SK-N-MC (cell line): ENCODE measurements around the gene SSR3.

Experiments
- DNase-seq: peaks from one replicate; pipeline ENCODE4 v3.0.0-alpha.2; 2011; ENCODE audit warnings: low read depth, low spot score
- H3K27ac ChIP-seq: fragments of 200-600 bp; sonication (generic); 2 replicates; pipeline ENCODE4 v1.5.1; 2016; ENCODE audit warnings: mixed run types
- H3K36me3 ChIP-seq: fragments of 200-600 bp; sonication (generic); 2 replicates; pipeline ENCODE4 v1.6.1; 2017; ENCODE audit warnings: antibody characterized with exemption, low read length, mixed read lengths; ENCODE audit not compliant: insufficient read depth
- H3K4me3 ChIP-seq: fragments of 200-600 bp; sonication (generic); 2 replicates; pipeline ENCODE4 v1.5.1; 2016
- H3K9ac ChIP-seq: fragments of 200-600 bp; sonication (generic); 2 replicates; pipeline ENCODE4 v1.8.0; 2017; ENCODE audit warnings: mixed run types, mixed read lengths; ENCODE audit not compliant: insufficient read length
- H3K9me3 ChIP-seq: fragments of 200-600 bp; sonication (generic); 2 replicates; pipeline ENCODE4 v1.6.1; 2017; ENCODE audit warnings: low read depth, mild to moderate bottlenecking, antibody characterized with exemption, low read length, moderate library complexity, mixed read lengths
- EZH2 ChIP-seq: fragments of 200-600 bp; sonication (generic); IDR thresholded peaks from one replicate; pipeline ENCODE4 v1.6.1; 2017; ENCODE audit warnings: antibody characterized with exemption
- FOXP2 ChIP-seq: optimal IDR thresholded peaks from 2 replicates; pipeline ENCODE3; 2011; ENCODE audit warnings: mild to moderate bottlenecking, moderate library complexity; ENCODE audit not compliant: insufficient read depth; ENCODE audit errors: extremely low read length, control extremely low read depth
- POLR2AphosphoS5 ChIP-seq: IDR thresholded peaks from 2 replicates; pipeline ENCODE4 v1.6.1; 2012; ENCODE audit warnings: mild to moderate bottlenecking, low read depth, low read length, borderline replicate concordance

SSR3 gene

DNA sequence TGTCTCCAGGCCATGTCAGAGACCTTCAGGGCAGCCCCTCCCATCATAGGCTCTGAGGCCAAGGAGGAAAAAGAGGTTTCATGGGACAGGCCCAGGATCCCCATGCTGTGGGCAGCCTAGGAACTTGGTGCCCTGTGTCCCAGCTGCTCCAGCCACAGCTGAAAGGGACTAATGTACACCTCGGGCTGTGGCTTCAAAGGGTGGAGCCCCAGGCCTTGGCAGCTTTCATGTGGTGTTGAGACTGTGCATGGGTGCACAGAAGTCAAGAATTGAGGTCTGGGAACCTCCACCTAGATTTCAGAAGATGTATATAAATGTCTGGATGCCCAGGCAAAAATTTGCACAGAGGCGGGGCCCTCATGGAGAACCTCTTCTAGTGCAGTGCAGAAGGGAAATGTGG lies 6.6 kb upstream of the SSR3 start:
- no peaks in the 10 kb centered on the region for H3K36me3 ChIP-seq
- H3K27ac ChIP-seq, result no peak overlapping the region
- DNase-seq, result no peak
- no peak for TF ChIP-seq EZH2
- TF ChIP-seq POLR2AphosphoS5, result no peak
- no peak for TF ChIP-seq FOXP2
- H3K9ac ChIP-seq, result no peak overlapping the region
- H3K9me3 ChIP-seq, result no peaks in the 10 kb centered on the region
- H3K4me3 ChIP-seq, result no peak overlapping the region

DNA sequence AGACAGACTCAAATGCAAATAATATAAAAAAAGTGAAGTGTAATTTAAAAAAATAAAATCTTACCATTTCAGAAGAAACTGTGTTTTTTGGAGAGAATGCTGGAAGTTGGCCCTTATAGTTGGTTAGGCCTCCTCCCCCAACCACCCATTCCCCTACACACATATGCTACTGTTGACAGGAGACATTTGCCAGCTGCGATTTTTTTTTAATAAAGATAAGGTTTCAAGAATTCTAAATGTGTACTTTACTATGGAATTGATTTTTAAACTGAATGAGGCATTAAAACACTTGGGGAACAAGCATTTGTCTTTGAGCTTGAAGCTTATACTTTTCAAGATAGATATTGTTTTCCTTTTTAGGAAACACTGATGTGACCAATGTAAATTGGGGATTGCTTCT lies 4.4 kb upstream of the SSR3 start:
- no peak for DNase-seq
- H3K27ac ChIP-seq, result 0 out of 2 replicates have a peak overlapping the region, but pooled peaks have one; percentile 6
- H3K9ac ChIP-seq, result no peak overlapping the region
- TF ChIP-seq EZH2, result no peak
- TF ChIP-seq POLR2AphosphoS5, result no peak
- TF ChIP-seq FOXP2, result no peak
- H3K9me3 ChIP-seq, result no peaks in the 10 kb centered on the region
- no peaks in the 10 kb centered on the region for H3K36me3 ChIP-seq
- H3K4me3 ChIP-seq, result no peak overlapping the region

DNA sequence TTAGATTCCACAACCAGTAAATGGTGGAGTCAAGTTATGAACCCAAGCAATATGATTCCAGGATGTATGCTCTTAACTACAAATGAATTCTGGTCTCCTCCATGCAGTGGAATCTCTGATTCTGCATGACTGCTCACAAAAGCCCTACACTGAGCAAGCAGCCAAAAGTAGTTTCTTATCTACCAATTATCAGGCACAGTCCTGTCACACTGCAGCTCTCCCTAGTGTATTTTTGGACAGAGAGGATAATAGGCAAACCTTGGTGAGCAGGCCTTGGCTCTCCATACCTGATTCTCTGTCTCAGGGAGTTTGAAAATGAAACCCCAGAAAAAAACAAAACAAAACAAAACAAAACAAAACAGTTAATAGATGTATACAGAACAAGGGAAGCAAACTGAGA lies 3.5 kb upstream of the SSR3 start:
- H3K9ac ChIP-seq, result no peak overlapping the region
- no peak for TF ChIP-seq POLR2AphosphoS5
- no peak for TF ChIP-seq EZH2
- no peak for TF ChIP-seq FOXP2
- DNase-seq, result no peak
- no peaks in the 10 kb centered on the region for H3K9me3 ChIP-seq
- no peak overlapping the region for H3K27ac ChIP-seq
- H3K4me3 ChIP-seq, result no peak overlapping the region
- H3K36me3 ChIP-seq, result peaks cover 7% of the 10 kb centered on the region; the same call in 1 of the 2 replicates

DNA sequence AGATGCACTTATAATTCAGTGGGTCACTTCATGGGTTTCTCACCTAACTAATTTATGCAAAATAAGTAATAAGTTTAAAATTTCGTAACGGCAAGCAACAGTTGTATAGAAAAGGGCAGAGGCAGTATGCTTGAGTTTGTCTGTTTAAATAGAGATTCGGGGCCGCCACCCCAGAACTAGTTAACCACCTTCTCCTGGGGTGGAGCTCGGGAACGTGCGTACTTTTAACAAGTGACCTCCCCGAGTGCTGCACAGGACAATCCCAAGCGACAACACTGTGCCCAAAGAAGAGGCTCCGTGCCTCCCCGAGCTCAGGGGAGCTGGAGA lies 439 bp downstream of the SSR3 start:
- Histone ChIP-seq H3K9me3 (no peaks in the 10 kb centered on the region), H3K9ac (peak overlapping the region; percentile 91), H3K27ac (peak overlapping the region; percentile 63), H3K36me3 (peaks cover 46% of the 10 kb centered on the region), H3K4me3 (peak overlapping the region; percentile 97)
- DNase-seq, result no peak
- no peak for TF ChIP-seq FOXP2
- TF ChIP-seq EZH2, result no peak
- no peak for TF ChIP-seq POLR2AphosphoS5

DNA sequence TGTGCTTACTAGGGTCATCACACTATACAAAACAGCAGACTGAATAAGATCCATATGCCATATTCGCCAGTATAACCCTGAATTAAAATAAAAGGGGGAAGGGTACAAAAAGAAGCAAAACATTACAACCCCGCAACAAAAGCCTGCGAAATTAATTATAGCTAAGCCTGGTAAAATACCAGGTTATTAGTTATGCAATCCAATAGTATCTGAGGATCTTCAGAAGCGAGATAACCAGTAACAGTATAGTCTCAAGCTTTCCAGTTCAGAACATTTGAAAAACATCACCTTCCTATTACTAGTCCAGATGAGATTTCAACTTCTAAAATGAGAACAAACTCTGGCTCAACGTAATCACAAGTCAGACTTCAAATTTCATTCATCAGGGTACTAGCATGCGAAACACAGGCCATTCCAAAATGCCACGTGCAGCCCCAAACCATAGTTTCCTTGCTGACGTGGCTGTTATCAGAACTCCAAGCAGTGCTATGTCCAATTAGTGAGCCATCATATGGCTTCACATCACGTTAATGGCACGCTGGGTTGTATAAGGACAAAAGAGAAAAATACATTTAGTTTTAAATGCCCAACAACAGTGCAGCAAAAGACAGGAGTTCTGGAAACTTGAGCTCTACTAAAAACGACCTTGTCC lies 1.1 kb downstream of the SSR3 start:
- Histone ChIP-seq H3K9ac (peak overlapping the region; percentile 91), H3K9me3 (no peaks in the 10 kb centered on the region), H3K27ac (peak overlapping the region; percentile 63; the same call in 1 of the 2 replicates), H3K36me3 (peaks cover 52% of the 10 kb centered on the region), H3K4me3 (peak overlapping the region; percentile 97)
- no peak for TF ChIP-seq FOXP2
- TF ChIP-seq POLR2AphosphoS5, result no peak
- no peak for TF ChIP-seq EZH2
- no peak for DNase-seq

DNA sequence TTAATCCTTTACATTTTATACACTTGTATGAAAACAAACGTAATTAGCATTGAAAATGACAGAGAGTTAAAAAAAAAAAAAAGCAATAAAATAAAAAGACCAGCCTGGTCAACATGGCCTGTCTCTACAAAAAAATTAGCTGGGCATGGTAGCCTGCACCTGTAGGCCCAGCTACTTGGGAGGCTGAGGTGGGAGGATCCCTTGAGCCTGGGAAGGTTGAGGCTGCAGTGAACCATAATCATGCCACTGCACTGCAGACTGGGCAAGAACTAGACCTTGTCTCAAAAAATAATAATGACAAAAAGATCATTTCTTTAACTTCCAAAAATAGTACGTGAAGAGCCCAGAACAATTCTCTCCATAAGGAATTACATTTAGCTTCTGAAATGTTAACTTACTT lies 1.9 kb downstream of the SSR3 start:
- TF ChIP-seq FOXP2 (no peak), EZH2 (no peak), POLR2AphosphoS5 (no peak)
- no peak overlapping the region for H3K27ac ChIP-seq
- DNase-seq, result no peak
- peak overlapping the region; percentile 97 for H3K4me3 ChIP-seq
- peak overlapping the region; percentile 91 for H3K9ac ChIP-seq
- H3K36me3 ChIP-seq, result peaks cover 61% of the 10 kb centered on the region
- no peaks in the 10 kb centered on the region for H3K9me3 ChIP-seq

DNA sequence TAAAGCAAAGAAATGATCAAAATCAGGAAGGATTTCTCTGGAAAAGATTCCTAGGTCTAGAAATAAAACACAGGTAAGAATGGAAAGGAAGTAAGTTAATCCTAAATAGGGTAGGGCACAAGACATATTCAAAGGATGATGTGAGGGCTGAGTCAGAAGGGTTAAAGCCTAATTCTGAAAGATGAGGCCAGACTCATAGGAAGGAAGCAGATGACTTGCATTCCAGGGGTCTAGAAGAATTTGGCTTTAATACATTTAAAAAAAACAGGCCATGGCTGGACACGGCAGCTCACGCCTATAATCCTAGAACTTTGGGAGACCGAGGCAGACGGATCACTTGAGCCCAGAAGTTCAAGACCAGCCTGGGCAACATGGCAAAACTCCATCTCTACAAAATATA lies 3.2 kb downstream of the SSR3 start:
- Histone ChIP-seq H3K9me3 (no peaks in the 10 kb centered on the region), H3K9ac (no peak overlapping the region), H3K27ac (no peak overlapping the region), H3K36me3 (peaks cover 73% of the 10 kb centered on the region), H3K4me3 (no peak overlapping the region)
- DNase-seq, result no peak
- TF ChIP-seq POLR2AphosphoS5 (no peak), EZH2 (no peak), FOXP2 (no peak)

DNA sequence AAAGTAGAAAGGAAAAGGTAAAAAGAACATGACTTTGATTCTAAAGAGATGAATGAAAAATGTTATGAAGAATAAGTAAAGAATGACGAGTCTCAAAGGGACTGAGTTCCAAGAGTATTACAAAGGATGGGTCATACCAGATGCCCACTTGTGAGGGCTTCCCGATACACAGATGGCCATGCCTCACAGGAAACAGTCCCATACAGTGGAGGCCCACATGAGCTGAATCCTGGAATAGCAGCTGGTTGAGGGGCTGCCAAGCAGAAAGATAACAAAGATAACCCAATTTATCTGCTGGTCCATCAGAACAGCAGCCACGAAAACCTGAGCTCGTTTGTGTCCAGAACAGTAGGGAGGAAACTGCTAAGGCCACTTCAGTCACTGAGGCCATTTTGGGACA lies 3.7 kb downstream of the SSR3 start:
- DNase-seq, result no peak
- H3K27ac ChIP-seq, result no peak overlapping the region
- H3K9me3 ChIP-seq, result no peaks in the 10 kb centered on the region
- TF ChIP-seq EZH2 (no peak), POLR2AphosphoS5 (no peak), FOXP2 (no peak)
- H3K9ac ChIP-seq, result no peak overlapping the region
- H3K36me3 ChIP-seq, result peaks cover 78% of the 10 kb centered on the region
- H3K4me3 ChIP-seq, result no peak overlapping the region

DNA sequence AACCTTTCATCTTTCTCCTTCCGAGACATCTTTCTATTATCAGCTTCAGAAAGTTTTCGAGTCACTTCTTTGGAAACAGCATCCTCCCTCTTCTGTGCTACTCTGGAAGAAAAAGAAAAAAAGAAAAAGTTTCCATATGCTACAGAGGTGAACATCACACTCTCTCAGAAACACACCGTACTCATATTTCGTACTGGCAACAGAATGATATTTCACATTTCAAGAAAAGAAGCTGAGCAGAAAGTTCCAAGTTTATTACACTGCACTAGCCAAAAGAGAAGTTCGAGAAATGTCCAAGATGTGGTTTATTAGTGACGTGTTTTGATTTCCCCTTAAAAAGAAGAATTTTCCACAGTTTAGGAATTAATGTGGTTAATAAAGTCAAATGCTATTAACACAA lies 6.0 kb downstream of the SSR3 start:
- Histone ChIP-seq H3K9ac (no peak overlapping the region), H3K4me3 (no peak overlapping the region), H3K27ac (no peak overlapping the region), H3K36me3 (peaks cover 100% of the 10 kb centered on the region), H3K9me3 (no peaks in the 10 kb centered on the region)
- DNase-seq, result no peak
- TF ChIP-seq FOXP2 (no peak), EZH2 (no peak), POLR2AphosphoS5 (no peak)
